ENCODE results near the gene SLC4A5.
"Not testable (repeated sequence)": the region's sequence is repeated elsewhere in the genome, so short reads cannot be mapped to it uniquely, and the experiment has no call there.

Gene SLC4A5

GRCh38 chr2:74205113-74205512, 138.1 kb downstream of the SLC4A5 start:
- in situ Hi-C loops (cut with HindIII; ENCODE audit: low sequenced_read_pairs) = no loop called here

DNA sequence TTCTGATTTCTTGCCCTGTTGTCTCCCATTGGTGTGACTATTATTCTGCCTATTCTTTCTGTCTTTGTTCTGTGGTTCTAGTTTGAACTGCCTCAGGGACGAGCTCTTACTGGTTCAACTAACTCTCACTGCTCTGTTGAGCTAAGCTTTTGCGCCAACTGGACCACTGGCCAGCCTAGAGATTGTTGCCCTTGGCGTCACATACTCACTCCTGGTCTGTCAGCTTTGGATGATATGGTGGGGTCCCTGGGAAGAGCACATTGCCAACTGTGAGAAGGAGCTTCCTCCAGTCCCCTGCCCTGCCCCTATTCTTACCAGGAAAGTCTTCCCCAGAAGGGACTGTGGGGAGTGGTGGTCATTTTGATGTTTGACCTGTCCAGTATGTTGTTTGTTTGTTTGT, 138.8 kb downstream of the SLC4A5 start:
- in situ Hi-C loops (cut with HindIII; ENCODE audit: low sequenced_read_pairs) = no loop called here

DNA sequence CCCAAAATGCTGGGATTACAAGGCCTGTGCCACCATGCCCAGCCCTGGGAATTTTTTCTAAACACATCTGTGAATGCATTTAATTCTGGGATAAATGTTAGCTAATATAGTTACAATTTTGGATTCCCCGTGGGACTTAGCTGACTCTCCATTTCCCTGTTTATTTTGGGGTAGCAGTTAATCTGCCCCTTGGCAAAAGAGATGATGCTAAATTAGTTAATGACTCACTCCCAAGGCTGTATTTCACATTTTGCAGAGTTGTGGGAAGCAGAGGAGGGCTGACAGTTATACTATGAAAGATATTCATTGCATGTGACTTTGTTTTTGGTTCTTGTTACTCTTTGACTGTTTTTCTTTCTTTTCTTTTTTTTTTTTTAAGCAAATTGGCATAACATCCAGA, 141.6 kb downstream of the SLC4A5 start:
- in situ Hi-C loops (cut with HindIII; ENCODE audit: low sequenced_read_pairs) = no loop called here

- in situ Hi-C loops (cut with HindIII; ENCODE audit: low sequenced_read_pairs) = no loop called here
These were observed 142.0 kb downstream of the SLC4A5 start for GRCh38 chr2:74201196-74201595.

DNA sequence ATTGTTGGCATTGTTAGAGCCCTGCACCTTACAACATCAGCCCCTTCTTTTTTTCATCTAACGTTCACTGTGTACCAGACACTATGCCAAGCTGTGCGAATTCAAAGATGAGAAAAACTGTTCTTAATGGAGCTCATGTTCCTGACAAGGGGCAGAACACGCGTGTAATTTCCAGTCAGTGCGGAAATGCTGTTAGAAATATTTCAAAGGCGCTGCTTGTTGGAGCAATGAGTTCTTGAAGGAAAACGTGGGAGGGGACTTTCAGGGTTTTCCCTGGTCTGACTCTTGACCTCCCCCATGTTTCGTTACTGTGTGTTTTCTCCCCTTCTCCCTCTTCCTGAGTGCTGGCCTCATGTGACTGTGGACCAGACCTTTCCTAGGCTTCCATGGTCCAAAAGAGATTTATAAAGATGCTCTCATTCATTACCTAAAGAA, 143.3 kb downstream of the SLC4A5 start:
- in situ Hi-C loops (cut with HindIII; ENCODE audit: low sequenced_read_pairs) = no loop called here

GRCh38 chr2:74199275-74199701, 143.9 kb downstream of the SLC4A5 start:
- in situ Hi-C loops (cut with HindIII; ENCODE audit: low sequenced_read_pairs) = no loop called here

GRCh38 chr2:74198461-74199274, 144.5 kb downstream of the SLC4A5 start, which contains the start of gene MTHFD2:
Gene MTHFD2, plus strand, starts transcription at chr2:74198615. Its CDS starts 27 bp downstream, at chr2:74198642.
- in situ Hi-C loops (cut with HindIII; ENCODE audit: low sequenced_read_pairs) = no loop called here

- in situ Hi-C loops (cut with HindIII; ENCODE audit: low sequenced_read_pairs) = no loop called here
These were observed 145.2 kb downstream of the SLC4A5 start for GRCh38 chr2:74198023-74198460.

GRCh38 chr2:74197049-74197448, 146.2 kb downstream of the SLC4A5 start:
- in situ Hi-C loops (cut with HindIII; ENCODE audit: low sequenced_read_pairs) = no loop called here

DNA sequence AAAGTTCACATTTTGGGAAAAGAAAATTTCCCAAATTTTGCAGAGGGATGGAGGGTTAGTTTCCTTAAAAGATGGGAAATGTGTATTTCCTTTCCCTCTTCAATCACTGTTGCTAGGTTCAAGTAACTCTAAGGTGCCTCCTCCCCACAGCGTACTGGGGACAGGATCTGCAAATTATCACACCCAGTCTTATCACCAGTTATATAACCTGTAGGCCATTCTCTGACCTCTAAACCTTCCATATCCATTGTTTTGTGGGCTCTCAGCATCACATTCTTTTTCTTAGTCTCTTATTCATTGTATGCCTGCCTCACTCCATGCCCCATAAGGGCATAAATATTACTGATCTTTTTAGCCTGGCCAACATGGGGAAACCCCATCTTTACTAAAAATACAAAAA, 148.4 kb downstream of the SLC4A5 start:
- in situ Hi-C loops (cut with HindIII; ENCODE audit: low sequenced_read_pairs) = no loop called here

GRCh38 chr2:74191596-74192380, 151.4 kb downstream of the SLC4A5 start:
- in situ Hi-C loops (cut with HindIII; ENCODE audit: low sequenced_read_pairs) = no loop called here

DNA sequence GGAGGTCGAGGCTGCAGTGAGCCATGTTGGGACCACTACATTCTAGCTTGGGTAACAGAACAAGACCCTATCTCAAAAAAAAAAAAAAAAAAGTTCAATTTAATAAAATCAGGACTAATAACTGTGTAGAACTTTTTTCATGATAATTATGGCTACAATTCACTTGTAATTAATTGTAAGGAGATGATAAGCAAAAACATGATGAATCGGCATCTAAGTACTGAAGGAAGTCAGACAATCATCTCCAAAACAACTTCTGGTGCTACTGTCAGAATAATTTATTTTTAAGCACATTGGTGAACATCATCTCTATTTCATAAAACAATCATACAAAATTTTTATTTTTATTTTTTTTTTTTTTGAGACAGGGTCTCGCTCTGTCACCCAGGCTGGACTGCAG, 154.5 kb downstream of the SLC4A5 start:
- in situ Hi-C loops (cut with HindIII; ENCODE audit: low sequenced_read_pairs) = no loop called here

DNA sequence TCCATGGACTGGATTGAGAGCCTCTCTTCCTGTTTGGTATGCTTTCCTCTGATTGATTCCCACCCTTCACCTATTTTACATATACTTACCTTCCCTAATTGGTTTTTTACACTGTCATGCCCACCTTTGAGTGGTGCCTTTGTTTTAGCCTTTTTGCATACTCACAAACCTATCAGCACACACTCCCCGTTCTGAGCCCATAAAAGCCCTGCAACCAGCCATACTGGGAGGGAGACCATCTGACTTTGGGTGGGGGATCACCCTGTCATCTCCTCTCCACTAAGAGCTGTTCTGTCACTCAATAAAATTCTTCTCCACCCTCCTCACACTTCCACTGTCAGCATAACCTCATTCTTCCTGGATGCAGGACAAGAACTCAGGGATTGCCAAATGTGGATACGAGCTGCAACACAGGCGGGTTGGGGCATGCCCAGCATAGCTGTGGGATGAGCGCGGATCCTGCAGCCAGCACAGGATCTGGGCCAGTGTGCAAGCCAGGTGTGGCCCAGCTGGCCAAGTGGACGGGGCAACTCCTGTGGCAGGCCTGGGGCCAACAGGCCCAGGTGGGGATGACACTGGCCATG, 155.1 kb downstream of the SLC4A5 start:
- in situ Hi-C loops (cut with HindIII; ENCODE audit: low sequenced_read_pairs) = no loop called here

GRCh38 chr2:74186706-74187105, 156.5 kb downstream of the SLC4A5 start:
- in situ Hi-C loops (cut with HindIII; ENCODE audit: low sequenced_read_pairs) = not testable (repeated sequence)

GRCh38 chr2:74186038-74186437, 157.2 kb downstream of the SLC4A5 start:
- in situ Hi-C loops (cut with HindIII; ENCODE audit: low sequenced_read_pairs) = no loop called here

DNA sequence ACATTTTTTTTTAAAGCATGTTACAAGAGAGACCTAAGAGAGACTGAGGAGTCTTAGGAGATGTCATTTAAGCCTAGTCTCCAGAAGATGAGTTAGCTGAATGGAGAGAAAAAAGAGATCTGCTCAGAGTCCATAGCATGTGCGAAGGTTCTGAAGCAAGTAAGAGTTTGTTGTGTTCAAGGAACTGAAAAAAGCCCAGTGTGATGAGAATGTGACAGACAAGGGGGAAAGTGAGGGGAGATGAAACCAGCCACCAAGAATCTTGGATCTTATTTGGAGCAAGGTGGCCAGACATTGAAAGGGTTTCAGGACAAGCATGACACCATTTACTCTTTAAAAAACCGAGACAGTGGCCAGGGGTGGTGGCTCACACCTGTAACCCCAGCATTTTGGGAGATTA, 159.3 kb downstream of the SLC4A5 start:
- in situ Hi-C loops (cut with HindIII; ENCODE audit: low sequenced_read_pairs) = no loop called here

- in situ Hi-C loops (cut with HindIII; ENCODE audit: low sequenced_read_pairs) = no loop called here
These were observed 161.5 kb downstream of the SLC4A5 start for GRCh38 chr2:74181739-74182138.

DNA sequence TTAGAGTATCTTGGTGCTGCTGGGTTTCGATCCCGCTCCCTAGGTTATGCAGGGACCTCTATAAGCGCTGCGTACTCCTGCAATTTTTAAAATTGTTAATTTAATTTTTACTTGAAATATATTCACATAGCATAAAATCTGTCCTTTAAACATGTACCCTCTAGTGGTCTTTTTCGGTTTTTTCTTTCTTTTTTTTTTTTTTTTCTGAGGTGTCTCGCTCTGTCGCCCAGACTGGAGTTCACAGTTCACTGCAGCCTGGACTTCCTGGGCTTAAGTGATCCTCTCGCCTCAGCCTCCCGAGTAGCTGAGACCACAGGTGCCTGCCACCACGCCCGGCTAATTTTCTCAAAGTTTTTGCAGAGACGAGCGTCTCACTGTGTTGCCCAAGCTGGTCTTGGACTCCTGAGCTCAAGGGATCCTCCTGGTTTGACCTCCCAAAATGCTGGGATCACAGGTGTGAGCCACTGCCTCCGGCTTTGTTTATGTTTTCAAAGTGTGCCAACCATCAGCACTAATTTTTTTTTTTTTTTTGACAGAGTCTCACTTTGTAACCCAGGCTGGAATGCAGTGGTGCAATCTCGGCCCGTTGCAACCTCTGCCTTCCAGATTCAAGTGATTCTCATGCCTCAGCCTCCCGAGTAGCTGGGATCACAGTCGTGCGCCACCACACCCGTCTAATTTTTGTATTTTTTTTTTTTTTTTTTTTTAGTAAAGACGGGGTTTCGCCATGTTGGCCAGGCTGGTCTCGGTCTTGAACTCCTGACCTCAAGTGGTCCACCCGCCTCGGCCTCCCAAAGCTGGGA, 164.0 kb downstream of the SLC4A5 start:
- in situ Hi-C loops (cut with HindIII; ENCODE audit: low sequenced_read_pairs) = no loop called here

DNA sequence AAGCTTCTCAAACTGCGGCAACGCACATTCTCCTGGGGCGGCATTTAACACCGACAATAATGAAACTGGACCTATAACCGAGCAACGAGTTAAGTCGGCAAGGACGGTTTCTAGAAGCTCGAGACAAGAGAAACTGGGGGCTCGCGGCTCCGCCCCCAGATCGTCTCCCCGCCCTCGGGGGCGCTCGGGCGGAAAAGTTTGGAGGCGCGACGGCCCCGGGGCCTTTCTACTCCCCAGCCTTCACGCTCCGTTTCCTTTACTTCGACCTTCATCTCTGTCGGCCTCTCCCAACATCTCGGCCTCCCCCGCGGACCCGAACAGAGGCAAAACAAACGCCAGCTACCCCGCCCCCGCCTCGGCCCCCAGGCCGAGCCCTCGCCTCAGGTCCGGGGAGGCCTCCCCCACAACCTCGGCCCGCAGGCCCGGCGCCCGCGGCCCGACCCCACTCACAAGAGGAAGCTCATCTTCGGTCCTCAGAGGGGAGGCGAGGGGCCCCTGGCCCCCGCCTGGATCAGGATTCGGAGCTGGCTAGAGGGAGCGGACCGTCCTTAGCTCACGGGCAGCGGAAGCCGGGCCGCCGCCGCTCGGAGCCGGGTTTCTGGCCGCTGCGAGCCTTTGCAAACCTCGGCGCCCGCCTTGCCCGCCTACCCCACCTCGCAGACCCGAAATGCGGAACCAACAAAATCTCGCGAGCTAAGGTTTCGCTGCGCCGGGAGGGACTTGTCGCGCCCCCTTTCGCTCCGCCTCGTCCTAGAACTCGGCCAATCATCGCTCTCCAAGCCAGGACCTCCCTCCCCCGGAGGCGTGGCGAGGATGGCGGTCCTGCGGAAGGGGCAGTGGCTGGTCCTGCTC, 164.8 kb downstream of the SLC4A5 start, which contains the start of gene MOB1A:
MOB1A (minus strand) TSS at position 669 of the 852 bp plus-strand sequence; CDS start at position 464, 205 bp downstream.
- in situ Hi-C loops (cut with HindIII; ENCODE audit: low sequenced_read_pairs) = no loop called here

- in situ Hi-C loops (cut with HindIII; ENCODE audit: low sequenced_read_pairs) = no loop called here
These were observed 165.5 kb downstream of the SLC4A5 start for GRCh38 chr2:74177696-74178095.
